ENCODE results near the gene GLB1L. TPM values are rescaled to one million over a fixed set of nuclear protein-coding genes. Genes with fewer than 3 reads are reported as not detected.
A peak's percentile ranks its signal among the peaks of the same experiment; 100 is the strongest.
"Not testable (repeated sequence)": the region's sequence is repeated elsewhere in the genome, so short reads cannot be mapped to it uniquely, and the experiment has no call there.

The GLB1L gene
- total and polyA plus RNA-seq, 4 experiments from 2014 or later = 0.26 to 2.5 (median 1.1) TPM

- H3K27me3 Mint-ChIP-seq; H3K36me3 Mint-ChIP-seq; H3K27me3 ChIP-seq (ENCODE audit: insufficient read depth, low read length); H3K4me1 ChIP-seq (ENCODE audit: insufficient read depth, low read length); H3K4me3 Mint-ChIP-seq; H3K27ac Mint-ChIP-seq; H3K9me3 ChIP-seq (ENCODE audit: control insufficient read depth in 1 of 2, low read length in 2 of 2); H3K27ac ChIP-seq (ENCODE audit: low read depth, low read length); H3K9me3 Mint-ChIP-seq; DNase-seq; H3K36me3 ChIP-seq (ENCODE audit: insufficient read depth, low read length); H3K4me3 ChIP-seq (ENCODE audit: low read length in 2 of 2); intact Hi-C loops (cut with micrococcal nuclease): not testable (repeated sequence)
- POLR2A ChIA-PET (ENCODE audit: partially characterized antibody) = interaction anchor here (1.2 to 2.2 kb wide), 4 partner anchors 9 to 83 kb away, joined by 3 to 11 read pairs (median 6); partner anchors contain the start of genes ANKZF1, ATG9A, CNPPD1 and DNAJB2
- CTCF ChIA-PET (ENCODE audit: partially characterized antibody) = interaction anchor here (1.1 to 3.3 kb wide), 5 partner anchors 10 to 83 kb away, joined by 3 to 31 read pairs (median 7); partner anchors contain the start of gene DNAJB2
- H3K4me1 Mint-ChIP-seq = peaks cover 8 to 18% (median 12%) of the 10 kb centered on the region in 4 donors
These were observed 13.7 kb upstream of the GLB1L start for GRCh38 chr2:219258942-219259341.

- Mint-ChIP-seq H3K36me3 (peaks cover 27 to 46% of the 10 kb centered on the region in 2 donors), H3K27me3 (peaks cover under 1% of the 10 kb centered on the region in 2 donors), H3K9me3 (peaks cover 0 to 4% (median 0%) of the 10 kb centered on the region in 8 donors), H3K27ac (peak overlapping the region; percentile 90 to 98 (median 96)), H3K4me3 (peak overlapping the region; percentile 84 to 98 (median 90)), H3K4me1 (peaks cover 28 to 53% (median 40%) of the 10 kb centered on the region in 4 donors)
- ChIA-PET POLR2A (ENCODE audit: partially characterized antibody) (interaction anchor here (0.8 to 12.0 kb wide), 22 partner anchors 8 to 858 kb away, joined by 3 to 684 read pairs (median 12); partner anchors contain the start of genes ABCB6, ANKZF1, ATG9A and CNPPD1), CTCF (ENCODE audit: partially characterized antibody) (interaction anchor here (0.6 to 12.8 kb wide), 19 partner anchors 9 to 378 kb away, joined by 3 to 150 read pairs (median 5); partner anchors contain the start of genes ANKZF1, ATG9A, CNPPD1 and DNAJB2)
- DNase-seq = peak; percentile 68 to 80 (median 71)
- H3K36me3 ChIP-seq (ENCODE audit: insufficient read depth, low read length) = peaks cover 22% of the 10 kb centered on the region
- intact Hi-C loops (cut with micrococcal nuclease) = loop anchor here (5.0 kb wide), 1 partner anchor 857 kb away; the partner anchor contains the start of gene CTDSP1
- peak overlapping the region; percentile 94 to 100 for H3K4me3 ChIP-seq (ENCODE audit: low read length in 2 of 2)
- no peaks in the 10 kb centered on the region for H3K9me3 ChIP-seq (ENCODE audit: control insufficient read depth in 1 of 2, low read length in 2 of 2)
- peak overlapping the region; percentile 87 for H3K27ac ChIP-seq (ENCODE audit: low read depth, low read length)
- no peaks in the 10 kb centered on the region for H3K27me3 ChIP-seq (ENCODE audit: insufficient read depth, low read length)
- H3K4me1 ChIP-seq (ENCODE audit: insufficient read depth, low read length) = peaks cover 35% of the 10 kb centered on the region
These were observed 9.5 kb upstream of the GLB1L start for GRCh38 chr2:219254590-219255201.

GRCh38 chr2:219253753-219254589 lies 8.7 kb upstream of the GLB1L start, which contains the start of gene TUBA4A:
Gene TUBA4A, minus strand, starts transcription at chr2:219253918. Its CDS starts 60 bp downstream, at chr2:219253858.
- peak within 1 kb of the TSS; percentile 94 to 100 for H3K4me3 ChIP-seq (ENCODE audit: low read length in 2 of 2)
- H3K36me3 Mint-ChIP-seq = peaks cover 34 to 53% of the 10 kb centered on the region in 2 donors
- CTCF ChIA-PET (ENCODE audit: partially characterized antibody) = interaction anchor here (0.6 to 12.8 kb wide), 18 partner anchors 8 to 134 kb away, joined by 3 to 150 read pairs (median 5); partner anchors contain the start of genes ANKZF1, ATG9A, CNPPD1 and DNAJB2
- H3K9me3 Mint-ChIP-seq = peaks cover 0 to 4% (median 0%) of the 10 kb centered on the region in 8 donors
- no peaks in the 10 kb centered on the region for H3K27me3 ChIP-seq (ENCODE audit: insufficient read depth, low read length)
- H3K27ac Mint-ChIP-seq = peak within 1 kb of the TSS; percentile 92 to 98 (median 97)
- DNase-seq = peak; percentile 89 to 90 (median 90)
- peaks cover 42% of the 10 kb centered on the region for H3K4me1 ChIP-seq (ENCODE audit: insufficient read depth, low read length)
- no peaks in the 10 kb centered on the region for H3K27me3 Mint-ChIP-seq
- H3K9me3 ChIP-seq (ENCODE audit: control insufficient read depth in 1 of 2, low read length in 2 of 2) = no peaks in the 10 kb centered on the region
- peaks cover 34 to 60% (median 45%) of the 10 kb centered on the region in 4 donors for H3K4me1 Mint-ChIP-seq
- peak within 1 kb of the TSS; percentile 85 to 99 (median 94) for H3K4me3 Mint-ChIP-seq
- POLR2A ChIA-PET (ENCODE audit: partially characterized antibody) = interaction anchor here (1.0 to 12.0 kb wide), 22 partner anchors 9 to 857 kb away, joined by 3 to 684 read pairs (median 12); partner anchors contain the start of genes ABCB6, ANKZF1, ATG9A and CNPPD1
- intact Hi-C loops (cut with micrococcal nuclease) = loop anchor here (1.0 to 5.0 kb wide), 10 partner anchors 9 to 857 kb away; partner anchors contain the start of genes ANKZF1, ATG9A, CTDSP1 and DNAJB2
- peak within 1 kb of the TSS; percentile 87 for H3K27ac ChIP-seq (ENCODE audit: low read depth, low read length)
- peaks cover 22% of the 10 kb centered on the region for H3K36me3 ChIP-seq (ENCODE audit: insufficient read depth, low read length)

- peaks cover 22% of the 10 kb centered on the region for H3K36me3 ChIP-seq (ENCODE audit: insufficient read depth, low read length)
- DNase-seq = peak; percentile 42 to 66 (median 52)
- H3K27me3 ChIP-seq (ENCODE audit: insufficient read depth, low read length) = no peaks in the 10 kb centered on the region
- H3K27ac Mint-ChIP-seq = peak within 1 kb of the TSS; percentile 92 to 97 (median 96)
- H3K27me3 Mint-ChIP-seq = no peaks in the 10 kb centered on the region
- peak within 1 kb of the TSS; percentile 85 to 99 (median 94) for H3K4me3 Mint-ChIP-seq
- CTCF ChIA-PET (ENCODE audit: partially characterized antibody) = interaction anchor here (1.1 to 12.8 kb wide), 12 partner anchors 8 to 135 kb away, joined by 3 to 150 read pairs (median 10); partner anchors contain the start of genes ABCB6, ANKZF1, ATG9A and CNPPD1
- H3K9me3 ChIP-seq (ENCODE audit: control insufficient read depth in 1 of 2, low read length in 2 of 2) = no peaks in the 10 kb centered on the region
- peaks cover 51% of the 10 kb centered on the region for H3K4me1 ChIP-seq (ENCODE audit: insufficient read depth, low read length)
- H3K27ac ChIP-seq (ENCODE audit: low read depth, low read length) = peak within 1 kb of the TSS; percentile 87
- peaks cover 40 to 69% (median 52%) of the 10 kb centered on the region in 4 donors for H3K4me1 Mint-ChIP-seq
- intact Hi-C loops (cut with micrococcal nuclease) = loop anchor here (1.0 to 5.0 kb wide), 10 partner anchors 8 to 856 kb away; partner anchors contain the start of genes ANKZF1, ATG9A, CTDSP1 and DNAJB2
- peak within 1 kb of the TSS; percentile 94 to 100 for H3K4me3 ChIP-seq (ENCODE audit: low read length in 2 of 2)
- peaks cover 41 to 59% of the 10 kb centered on the region in 2 donors for H3K36me3 Mint-ChIP-seq
- peaks cover 0 to 4% (median 0%) of the 10 kb centered on the region in 8 donors for H3K9me3 Mint-ChIP-seq
- POLR2A ChIA-PET (ENCODE audit: partially characterized antibody) = interaction anchor here (0.6 to 12.0 kb wide), 19 partner anchors 8 to 368 kb away, joined by 3 to 684 read pairs (median 12); partner anchors contain the start of genes ABCB6, ANKZF1, ATG9A and CNPPD1
These were observed 7.9 kb upstream of the GLB1L start, which contains the start of gene TUBA4B for GRCh38 chr2:219252900-219253752. Gene TUBA4B, plus strand, starts transcription at chr2:219253243. Its CDS starts 165 bp downstream, at chr2:219253408.

- intact Hi-C loops (cut with micrococcal nuclease) = loop anchor here (2.0 to 5.0 kb wide), 2 partner anchors 136 to 855 kb away; partner anchors contain the start of gene CTDSP1
- peak overlapping the region; percentile 92 to 97 (median 96) for H3K27ac Mint-ChIP-seq
- no peak for DNase-seq
- ChIA-PET CTCF (ENCODE audit: partially characterized antibody) (interaction anchor here (1.1 to 12.8 kb wide), 8 partner anchors 8 to 76 kb away, joined by 3 to 150 read pairs (median 14); partner anchors contain the start of genes ABCB6, ANKZF1, ATG9A and CNPPD1), POLR2A (ENCODE audit: partially characterized antibody) (interaction anchor here (0.6 to 12.0 kb wide), 17 partner anchors 7 to 367 kb away, joined by 3 to 684 read pairs (median 19); partner anchors contain the start of genes ABCB6, ANKZF1, ATG9A and CNPPD1)
- H3K4me1 Mint-ChIP-seq = peaks cover 45 to 75% (median 58%) of the 10 kb centered on the region in 4 donors
- peak overlapping the region; percentile 85 to 99 (median 94) for H3K4me3 Mint-ChIP-seq
- Histone ChIP-seq H3K36me3 (ENCODE audit: insufficient read depth, low read length) (peaks cover 22% of the 10 kb centered on the region), H3K27ac (ENCODE audit: low read depth, low read length) (peak overlapping the region; percentile 87), H3K27me3 (ENCODE audit: insufficient read depth, low read length) (no peaks in the 10 kb centered on the region), H3K4me3 (ENCODE audit: low read length in 2 of 2) (peak overlapping the region; percentile 94 to 100), H3K9me3 (ENCODE audit: control insufficient read depth in 1 of 2, low read length in 2 of 2) (no peaks in the 10 kb centered on the region), H3K4me1 (ENCODE audit: insufficient read depth, low read length) (peaks cover 56% of the 10 kb centered on the region)
- H3K27me3 Mint-ChIP-seq = no peaks in the 10 kb centered on the region
- peaks cover 45 to 65% of the 10 kb centered on the region in 2 donors for H3K36me3 Mint-ChIP-seq
- peaks cover 0 to 4% (median 0%) of the 10 kb centered on the region in 8 donors for H3K9me3 Mint-ChIP-seq
These were observed 7.3 kb upstream of the GLB1L start for GRCh38 chr2:219252570-219252899.

Data from CD4-positive, alpha-beta memory T cell (primary cell).